ENCODE results near the gene PHETA1.

DNA sequence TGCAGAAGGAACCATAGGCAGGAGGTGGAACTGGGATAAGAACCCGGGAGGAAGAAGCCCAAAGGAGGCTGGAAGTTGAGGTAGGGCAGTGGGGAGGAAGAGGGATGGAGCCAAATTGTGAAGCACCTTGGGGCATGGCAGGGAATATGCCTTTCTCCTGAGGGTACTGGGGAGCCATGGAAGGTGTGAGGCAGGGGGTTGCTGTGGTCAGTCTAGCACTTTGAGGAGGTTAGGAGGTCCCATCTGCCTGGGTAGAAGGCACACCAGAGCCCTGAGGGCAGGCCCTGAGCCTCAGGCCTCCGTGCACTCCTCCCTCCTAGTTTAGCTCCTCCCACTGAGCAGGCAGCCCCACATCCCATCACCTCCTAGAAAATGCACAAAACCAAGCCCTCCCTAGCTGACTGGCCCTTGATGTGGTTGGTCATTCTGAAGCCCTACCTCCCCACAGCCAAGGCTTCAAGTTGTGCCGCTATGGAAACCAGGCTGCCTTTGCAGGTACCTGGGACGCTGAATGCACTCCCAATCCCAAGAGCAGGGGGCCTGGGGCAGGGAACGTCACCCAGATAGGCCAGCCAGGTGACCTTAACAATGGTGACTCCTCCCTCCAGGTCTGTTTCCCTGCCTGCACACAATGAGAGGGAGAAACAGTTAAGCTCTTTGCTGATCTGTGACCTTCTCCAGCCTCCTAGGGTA, 15.1 kb downstream of the PHETA1 start:
- TF ChIP-seq CTCF (conservative IDR thresholded peaks at IDR 0.05) (no peak), EZH2 (IDR thresholded peaks at IDR 0.05; ENCODE audit: low read depth) (no peak)

Measured in PC-9 (cell line).